Endothelial cell of hepatic sinusoid (primary cell): ENCODE results near the gene TYMP.

Experiments
- in situ Hi-C: cut with HindIII; loops from 2 replicates; pipeline ENCODE4 v1.10.0; 2017; ENCODE audit warnings: low sequenced_read_pairs

TYMP gene

GRCh38 chr22:50506611-50507420 is 23.0 kb downstream of the TYMP start:
- in situ Hi-C loops, result no loop called here

- in situ Hi-C loops, result no loop called here
Observed at GRCh38 chr22:50505776-50506610, 23.8 kb downstream of the TYMP start.

DNA sequence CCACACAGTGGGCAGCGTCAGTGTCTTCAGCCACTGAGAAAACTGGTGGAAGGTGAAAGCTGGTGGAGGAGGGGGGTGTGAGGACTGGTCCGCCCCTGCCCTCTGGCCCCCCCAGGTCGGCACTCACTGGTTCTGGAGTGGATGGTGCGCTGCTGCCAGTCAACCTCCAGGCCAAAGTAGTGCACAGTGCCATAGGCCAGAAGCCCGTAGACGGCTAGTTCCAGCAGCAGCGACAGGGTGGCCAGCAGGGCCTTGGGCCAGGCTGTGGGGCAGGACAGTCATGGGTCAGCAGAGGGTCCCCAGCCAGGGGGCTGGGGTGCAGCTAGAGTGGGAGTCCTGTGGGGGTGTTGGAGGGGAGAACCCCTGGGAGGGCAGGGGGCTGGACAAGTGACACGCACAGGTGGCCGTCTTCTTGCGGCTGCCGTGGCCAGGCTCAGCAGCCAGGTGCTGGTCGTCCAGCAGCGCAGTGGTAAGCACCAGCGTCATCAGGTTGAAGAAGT is 24.5 kb downstream of the TYMP start:
- in situ Hi-C loops, result no loop called here

GRCh38 chr22:50504369-50505211 is 25.2 kb downstream of the TYMP start:
- in situ Hi-C loops, result no loop called here

DNA sequence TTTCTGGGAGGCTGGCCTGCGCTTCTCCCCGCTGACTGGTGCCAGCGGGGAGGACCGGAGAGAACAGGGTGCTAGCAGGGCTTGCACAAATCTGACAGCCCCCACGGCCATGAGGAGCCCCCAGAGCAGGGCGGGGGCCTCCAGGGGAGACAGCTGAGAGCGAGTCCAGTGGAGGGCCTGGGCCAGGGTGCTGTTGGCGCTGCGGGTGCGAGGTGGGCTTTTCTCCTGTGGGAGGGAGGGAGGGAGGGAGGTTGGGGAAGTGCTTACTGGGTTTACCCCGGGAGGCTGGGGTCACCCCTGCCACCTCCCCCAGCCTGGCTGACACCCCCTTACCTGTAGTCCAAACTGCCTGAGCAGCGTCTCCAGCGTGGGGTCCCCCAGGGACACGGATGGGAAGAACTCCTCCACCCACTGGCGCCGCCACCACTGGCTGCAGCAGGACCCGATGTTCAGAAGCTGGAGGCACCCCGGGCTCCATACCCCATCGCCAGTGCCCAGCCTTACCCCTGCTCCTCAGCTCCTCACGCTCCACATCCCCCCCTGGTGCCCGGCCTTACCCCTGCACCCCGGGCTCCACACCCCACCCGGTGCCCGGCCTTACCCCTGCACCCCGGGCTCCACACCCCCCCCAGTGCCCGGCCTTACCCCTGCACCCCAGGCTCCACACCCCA is 26.2 kb downstream of the TYMP start:
- in situ Hi-C loops, result no loop called here

GRCh38 chr22:50502628-50503474 is 27.0 kb downstream of the TYMP start:
- in situ Hi-C loops, result no loop called here

DNA sequence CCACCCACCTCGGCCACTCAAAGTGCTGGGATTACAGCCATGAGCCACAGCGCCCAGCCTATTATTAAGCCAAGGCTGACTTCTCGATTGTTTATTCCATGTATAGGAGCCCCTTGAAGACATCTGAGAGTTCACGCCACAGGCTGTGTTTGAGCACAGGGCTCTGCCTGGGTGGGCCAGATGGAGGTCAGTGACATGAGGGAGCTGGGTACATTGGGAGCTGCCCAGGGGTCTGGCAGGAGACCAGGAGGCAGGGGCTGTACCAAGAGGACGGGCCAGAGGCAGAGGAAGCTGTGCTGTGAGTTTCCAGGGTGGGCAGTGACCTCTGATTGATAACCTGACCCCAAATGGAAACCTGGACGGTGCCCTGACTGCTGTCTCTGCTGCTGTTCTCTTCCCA is 27.7 kb downstream of the TYMP start:
- in situ Hi-C loops, result no loop called here

DNA sequence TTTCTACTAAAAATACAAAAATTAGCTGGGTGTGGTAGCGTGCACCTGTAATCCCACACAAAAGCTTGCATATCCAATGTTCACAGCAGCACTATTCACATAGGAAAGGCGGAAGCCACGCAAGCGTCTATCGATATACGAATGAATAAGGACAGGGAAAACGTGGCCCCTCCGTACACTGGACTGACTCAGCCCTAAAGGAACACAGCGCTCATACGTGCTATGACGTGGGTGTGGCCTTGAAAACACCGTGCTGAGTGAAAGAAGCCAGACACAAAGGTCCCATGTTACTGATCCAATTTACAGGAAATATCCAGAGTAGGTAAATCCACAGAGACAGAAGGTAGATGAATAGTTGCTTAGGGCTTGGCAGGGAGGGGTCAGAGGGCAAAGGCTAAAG is 29.4 kb downstream of the TYMP start:
- in situ Hi-C loops, result no loop called here

DNA sequence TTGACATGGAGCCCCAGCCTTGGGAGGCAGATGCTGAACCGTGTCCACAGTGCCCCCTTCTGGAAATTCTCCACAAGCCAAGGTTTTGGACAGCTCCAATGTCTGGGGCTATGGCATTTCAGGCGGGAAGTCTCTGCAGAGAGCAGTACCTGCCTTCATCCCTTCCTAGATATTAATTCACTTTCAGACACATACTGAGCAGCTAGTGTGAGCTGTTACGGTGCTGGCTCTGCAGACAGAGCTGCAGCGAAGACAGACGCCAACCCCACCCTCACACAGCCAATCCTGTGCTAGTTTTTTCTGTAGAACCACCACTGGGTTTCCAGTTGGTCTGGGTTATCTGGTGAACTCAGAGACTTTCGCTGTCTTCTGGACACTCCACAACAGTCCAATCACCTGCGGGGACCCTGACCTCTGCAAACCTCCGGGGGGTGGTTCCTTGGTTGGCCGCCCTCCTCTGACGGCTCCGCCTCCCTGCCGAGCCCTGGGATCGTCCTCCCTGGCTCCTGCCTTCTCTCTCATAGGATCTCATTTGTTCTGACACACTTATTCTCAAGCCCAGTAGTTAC is 31.4 kb downstream of the TYMP start:
- in situ Hi-C loops, result loop anchor here (5.0 kb wide), 1 partner anchor 79 kb away; the partner anchor contains the start of gene CPT1B

DNA sequence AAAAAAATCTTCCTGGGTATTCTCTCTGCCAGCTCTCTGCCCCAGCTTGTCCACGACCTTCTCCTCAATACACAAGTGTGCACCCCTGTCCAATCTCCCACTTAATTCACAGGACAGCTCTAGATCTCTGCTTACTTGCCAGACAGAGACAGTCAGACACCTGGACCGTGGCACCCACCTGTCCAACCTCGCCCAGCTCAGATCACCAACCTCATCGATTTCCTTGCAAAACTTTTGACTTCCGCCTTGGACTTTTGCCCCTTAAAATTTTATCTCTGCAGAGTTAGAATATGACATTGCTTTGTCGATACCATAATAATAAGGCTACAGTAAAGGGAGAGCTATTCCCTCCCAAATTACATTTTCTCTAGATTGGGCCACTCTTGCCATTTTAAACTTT is 32.7 kb downstream of the TYMP start:
- in situ Hi-C loops, result loop anchor here (5.0 kb wide), 1 partner anchor 80 kb away; the partner anchor contains the start of gene CPT1B

DNA sequence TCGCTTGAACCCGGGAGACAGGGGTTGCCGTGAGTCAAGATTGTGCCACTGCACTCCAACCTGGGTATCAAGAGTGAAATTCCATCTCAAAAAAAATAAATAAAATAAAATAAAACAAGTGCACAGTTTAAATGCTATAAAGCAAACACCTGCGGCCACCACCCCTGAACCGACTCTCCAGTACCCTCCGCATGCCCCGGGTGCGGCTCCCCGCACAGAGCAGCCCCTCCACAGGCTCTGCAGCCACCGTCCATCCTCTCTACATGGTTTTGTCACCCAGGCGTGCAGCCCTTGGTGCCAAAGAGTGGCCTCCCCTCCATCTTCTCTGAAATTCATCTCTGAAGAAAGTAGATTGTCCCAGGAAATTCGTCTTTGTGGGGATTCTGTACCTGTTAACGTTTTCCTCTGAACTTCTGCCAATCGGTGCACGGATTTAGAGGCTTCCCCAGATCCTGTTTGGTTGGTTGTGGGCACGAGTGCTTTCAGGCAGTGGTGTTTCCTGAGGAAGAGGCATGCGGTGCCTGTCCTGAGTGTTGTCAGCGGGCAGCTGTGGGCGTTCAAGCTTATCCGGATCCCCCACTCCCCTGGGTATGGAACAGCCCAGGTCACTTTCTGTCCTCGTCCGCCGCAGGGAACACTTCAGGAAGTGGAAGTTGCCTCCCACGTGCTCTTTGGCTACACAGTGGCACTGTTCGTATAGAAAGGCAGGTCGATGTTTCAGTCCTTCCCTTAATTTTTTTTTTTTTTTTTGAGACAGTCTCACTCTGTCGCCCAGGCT is 39.1 kb downstream of the TYMP start:
- in situ Hi-C loops, result no loop called here

GRCh38 chr22:50489363-50490243 is 40.2 kb downstream of the TYMP start:
- in situ Hi-C loops, result loop anchor here (5.0 kb wide), 2 partner anchors 37 to 137 kb away; no protein-coding TSS in a partner anchor

- in situ Hi-C loops, result loop anchor here (5.0 kb wide), 2 partner anchors 37 to 137 kb away; no protein-coding TSS in a partner anchor
Observed at GRCh38 chr22:50488886-50489285, 40.9 kb downstream of the TYMP start.

- in situ Hi-C loops, result loop anchor here (5.0 kb wide), 2 partner anchors 36 to 136 kb away; no protein-coding TSS in a partner anchor
Observed at GRCh38 chr22:50488006-50488677, 41.7 kb downstream of the TYMP start.

- in situ Hi-C loops, result loop anchor here (5.0 kb wide), 2 partner anchors 35 to 135 kb away; no protein-coding TSS in a partner anchor
Observed at GRCh38 chr22:50487290-50488005, 42.4 kb downstream of the TYMP start.
